Left colon (tissue), 2 donors: ENCODE results near the gene ABCC3. TPM values are rescaled to one million over a fixed set of nuclear protein-coding genes. Genes with fewer than 3 reads are reported as not detected.

Experiments used
- ATAC-seq: fragments of 200-7000 bp; cut with Tn5 transposase; one replicate; pipeline ENCODE4 v1.9.1; 2020; ENCODE audit warnings: mild to moderate bottlenecking, moderate library complexity
- DNase-seq, 2 donors: peaks; one replicate each; pipeline ENCODE4 v3.0.0-alpha.2; 2020
- intact Hi-C, 2 donors: fragments of 100-400 bp; cut with DNase I in 1 of 2; cut with micrococcal nuclease in 1 of 2; formaldehyde crosslinking; loops; one replicate each; pipeline versions ENCODE4 v1.11.2 to v1.14.0; 2022; cut with DNase I, micrococcal nuclease
- total RNA-seq, 2 donors: library from RNA; stranded (reverse); fragmentation: NEBNext Ultra II Directional; extraction: Animal tissue kit (Norgen Biotek cat#: 25700); gene quantifications; one replicate each; pipeline ENCODE4 v1.2.1, GENCODE V29; 2021
- donor health status: DM: no; HTN: no; CAD: no.
- donor health status: DM: yes; HTN: yes; CAD: no.

The ABCC3 gene
- total RNA-seq, 2 donors from 2014 or later = 251 to 373 TPM

- intact Hi-C loops = no loop called here
- DNase-seq (no peak), ATAC-seq (no peak)
Measured at GRCh38 chr17:50659179-50659578, 24.5 kb downstream of the ABCC3 start.

GRCh38 chr17:50660042-50660886 lies 25.6 kb downstream of the ABCC3 start:
- intact Hi-C loops = no loop called here
- DNase-seq = peak; percentile 53 to 64
- ATAC-seq = peak; percentile 50

GRCh38 chr17:50660887-50661345 lies 26.2 kb downstream of the ABCC3 start:
- ATAC-seq (peak; percentile 15), DNase-seq (no peak)
- intact Hi-C loops = no loop called here

GRCh38 chr17:50661348-50661747 lies 26.7 kb downstream of the ABCC3 start:
- ATAC-seq (no peak), DNase-seq (no peak)
- intact Hi-C loops = no loop called here

- ATAC-seq (peak; percentile 79), DNase-seq (peak; percentile 79 to 89)
- intact Hi-C loops = no loop called here
Measured at GRCh38 chr17:50661795-50662391, 27.2 kb downstream of the ABCC3 start.

GRCh38 chr17:50662632-50663225 lies 28.0 kb downstream of the ABCC3 start:
- DNase-seq (no peak), ATAC-seq (no peak)
- intact Hi-C loops = no loop called here

GRCh38 chr17:50663812-50664374 lies 29.2 kb downstream of the ABCC3 start:
- DNase-seq = no peak
- intact Hi-C loops = no loop called here
- ATAC-seq = no peak

- intact Hi-C loops = no loop called here
- ATAC-seq (no peak), DNase-seq (no peak)
Measured at GRCh38 chr17:50664788-50665458, 30.2 kb downstream of the ABCC3 start.

- intact Hi-C loops = no loop called here
- no peak for DNase-seq
- ATAC-seq = no peak
Measured at GRCh38 chr17:50665838-50666237, 31.2 kb downstream of the ABCC3 start.

- no peak for ATAC-seq
- no peak for DNase-seq
- intact Hi-C loops = no loop called here
Measured at GRCh38 chr17:50666316-50666715, 31.6 kb downstream of the ABCC3 start.

GRCh38 chr17:50667259-50668024 lies 32.8 kb downstream of the ABCC3 start:
- ATAC-seq (peak; percentile 4), DNase-seq (no peak)
- intact Hi-C loops = no loop called here

GRCh38 chr17:50668025-50668837 lies 33.5 kb downstream of the ABCC3 start:
- intact Hi-C loops = no loop called here
- no peak for DNase-seq
- ATAC-seq = peak; percentile 40

- intact Hi-C loops = no loop called here
- no peak for ATAC-seq
- DNase-seq = no peak
Measured at GRCh38 chr17:50668838-50669581, 34.3 kb downstream of the ABCC3 start.

- DNase-seq (no peak), ATAC-seq (no peak)
- intact Hi-C loops = no loop called here
Measured at GRCh38 chr17:50672071-50672470, 37.4 kb downstream of the ABCC3 start.

- peak in 1 of 2 donors; percentile 3 for DNase-seq
- intact Hi-C loops = no loop called here
- no peak for ATAC-seq
Measured at GRCh38 chr17:50672831-50673551, 38.3 kb downstream of the ABCC3 start.

- no peak for DNase-seq
- ATAC-seq = peak; percentile 19
- intact Hi-C loops = no loop called here
Measured at GRCh38 chr17:50675190-50675589, 40.5 kb downstream of the ABCC3 start.
